Nephron progenitor cell (in vitro differentiated cells): ENCODE measurements around the gene DRC7.
A peak's percentile ranks its signal among the peaks of the same experiment; 100 is the strongest.
"Not testable (repeated sequence)": the region's sequence is repeated elsewhere in the genome, so short reads cannot be mapped to it uniquely, and the experiment has no call there.

ENCODE experiments used
- DNase-seq: peaks from one replicate; pipeline ENCODE4 v3.0.0; 2021
- H3K27ac Mint-ChIP-seq: 2 replicates; pipeline ENCODE4 v1.8.0; 2021; ENCODE audit warnings: mild to moderate bottlenecking, moderate library complexity, mixed read lengths
- H3K27me3 Mint-ChIP-seq: 2 replicates; pipeline ENCODE4 v1.8.0; 2021; ENCODE audit warnings: mild to moderate bottlenecking, low read depth, mixed read lengths; ENCODE audit not compliant: poor library complexity
- H3K36me3 Mint-ChIP-seq: 2 replicates; pipeline ENCODE4 v1.8.0; 2021; ENCODE audit warnings: low read depth, mixed read lengths
- H3K4me1 Mint-ChIP-seq: 2 replicates; pipeline ENCODE4 v1.8.0; 2021; ENCODE audit warnings: mixed read lengths
- H3K4me3 Mint-ChIP-seq: 2 replicates; pipeline ENCODE4 v1.8.0; 2021; ENCODE audit warnings: mild to moderate bottlenecking, moderate library complexity, mixed read lengths
- H3K9me3 Mint-ChIP-seq: 2 replicates; pipeline ENCODE4 v1.8.0; 2021; ENCODE audit warnings: mild to moderate bottlenecking, moderate library complexity, mixed read lengths
- TF ChIP-seq, protein P1 (sequence below): fragments of 200-600 bp; sonication (generic); IDR thresholded peaks from 2 replicates; pipeline ENCODE4 v1.5.0; 2021; ENCODE audit warnings: antibody characterized with exemption

DRC7 gene

DNA sequence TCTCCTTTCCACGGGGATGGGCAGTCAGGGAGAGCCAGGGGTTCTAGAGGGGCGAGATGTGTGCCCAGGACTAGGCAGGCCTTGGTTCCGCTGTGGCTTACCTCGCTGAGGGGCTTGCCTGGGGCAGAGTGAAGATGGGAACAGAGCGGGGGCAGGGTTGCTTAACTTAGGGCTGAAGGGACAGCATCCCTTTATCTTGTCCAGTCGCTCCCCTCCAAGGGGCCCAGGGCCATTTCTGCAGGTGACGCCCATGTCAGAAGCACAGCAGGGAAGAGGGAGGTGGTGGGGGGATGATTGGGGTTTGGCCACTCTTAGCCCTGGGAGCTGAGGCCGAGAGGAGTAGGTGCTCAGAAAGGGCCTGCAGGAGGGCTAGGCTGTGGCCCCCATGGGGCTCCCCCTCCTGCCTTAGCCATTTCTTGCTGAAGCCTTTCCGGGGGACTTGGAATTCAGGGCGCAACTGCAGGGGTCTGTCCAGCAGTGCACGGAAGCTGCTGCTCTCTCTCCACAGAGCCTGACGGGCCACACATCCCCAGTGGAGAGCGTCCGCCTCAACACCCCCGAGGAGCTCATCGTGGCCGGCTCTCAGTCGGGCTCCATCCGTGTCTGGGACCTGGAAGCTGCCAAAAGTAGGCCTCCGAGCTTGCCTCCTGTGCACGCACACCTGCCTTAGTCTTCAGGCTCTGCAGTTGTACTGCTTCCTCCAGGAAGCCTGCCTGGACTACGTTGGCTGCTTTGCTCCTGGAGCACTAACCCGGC, 49.5 kb downstream of the DRC7 start:
- Mint-ChIP-seq H3K4me3 (no peak overlapping the region), H3K4me1 (peaks cover 7% of the 10 kb centered on the region), H3K36me3 (peaks cover 23% of the 10 kb centered on the region), H3K27ac (peak overlapping the region; percentile 81), H3K27me3 (peaks cover 3% of the 10 kb centered on the region), H3K9me3 (no peaks in the 10 kb centered on the region)
- no peak for DNase-seq
- TF ChIP-seq, protein P1, sequence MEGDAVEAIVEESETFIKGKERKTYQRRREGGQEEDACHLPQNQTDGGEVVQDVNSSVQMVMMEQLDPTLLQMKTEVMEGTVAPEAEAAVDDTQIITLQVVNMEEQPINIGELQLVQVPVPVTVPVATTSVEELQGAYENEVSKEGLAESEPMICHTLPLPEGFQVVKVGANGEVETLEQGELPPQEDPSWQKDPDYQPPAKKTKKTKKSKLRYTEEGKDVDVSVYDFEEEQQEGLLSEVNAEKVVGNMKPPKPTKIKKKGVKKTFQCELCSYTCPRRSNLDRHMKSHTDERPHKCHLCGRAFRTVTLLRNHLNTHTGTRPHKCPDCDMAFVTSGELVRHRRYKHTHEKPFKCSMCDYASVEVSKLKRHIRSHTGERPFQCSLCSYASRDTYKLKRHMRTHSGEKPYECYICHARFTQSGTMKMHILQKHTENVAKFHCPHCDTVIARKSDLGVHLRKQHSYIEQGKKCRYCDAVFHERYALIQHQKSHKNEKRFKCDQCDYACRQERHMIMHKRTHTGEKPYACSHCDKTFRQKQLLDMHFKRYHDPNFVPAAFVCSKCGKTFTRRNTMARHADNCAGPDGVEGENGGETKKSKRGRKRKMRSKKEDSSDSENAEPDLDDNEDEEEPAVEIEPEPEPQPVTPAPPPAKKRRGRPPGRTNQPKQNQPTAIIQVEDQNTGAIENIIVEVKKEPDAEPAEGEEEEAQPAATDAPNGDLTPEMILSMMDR, result no peak

DNA sequence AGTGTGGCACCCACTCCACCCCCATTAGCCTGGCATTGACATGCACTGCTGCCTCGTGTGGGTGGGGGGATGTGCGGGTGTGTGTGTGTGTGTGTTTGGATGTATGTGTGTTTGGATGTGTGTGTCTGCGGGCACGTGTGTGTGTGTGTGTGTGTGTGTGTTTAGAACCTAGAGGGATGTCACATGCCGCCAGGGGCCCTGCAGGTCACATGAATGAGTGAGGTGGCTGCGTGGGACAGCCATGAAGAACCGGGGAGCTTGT, 50.0 kb downstream of the DRC7 start:
- peaks cover 3% of the 10 kb centered on the region for H3K27me3 Mint-ChIP-seq
- peaks cover 23% of the 10 kb centered on the region for H3K36me3 Mint-ChIP-seq
- H3K4me1 Mint-ChIP-seq, result peaks cover 7% of the 10 kb centered on the region
- no peak overlapping the region for H3K4me3 Mint-ChIP-seq
- DNase-seq, result no peak
- TF ChIP-seq, protein P1, result no peak
- H3K9me3 Mint-ChIP-seq, result no peaks in the 10 kb centered on the region
- H3K27ac Mint-ChIP-seq, result peak overlapping the region; percentile 58

DNA sequence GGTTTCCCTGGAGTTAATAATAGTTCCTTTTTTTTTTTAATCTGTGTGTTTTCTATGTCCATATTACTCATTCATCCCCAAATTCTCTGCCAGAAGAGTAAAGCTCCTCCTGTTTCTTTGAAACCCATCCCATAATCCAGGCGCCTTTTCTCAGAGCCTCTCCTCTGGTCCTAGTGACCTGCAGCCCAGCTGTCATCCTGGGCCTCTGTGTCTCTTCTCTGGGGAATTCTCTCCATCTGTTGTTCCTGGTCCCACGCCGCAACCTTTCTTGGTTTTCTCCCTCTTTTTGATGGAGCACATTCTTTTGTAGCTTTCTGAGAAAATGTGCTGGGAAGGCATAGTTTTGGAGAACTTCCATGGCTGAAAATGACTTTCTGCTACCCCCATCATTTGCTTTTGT, 51.2 kb downstream of the DRC7 start:
- no peak for DNase-seq
- peaks cover 28% of the 10 kb centered on the region for H3K36me3 Mint-ChIP-seq
- H3K4me3 Mint-ChIP-seq, result no peak overlapping the region
- H3K9me3 Mint-ChIP-seq, result no peaks in the 10 kb centered on the region
- TF ChIP-seq, protein P1, result no peak
- peaks cover 11% of the 10 kb centered on the region for H3K4me1 Mint-ChIP-seq
- no peak overlapping the region for H3K27ac Mint-ChIP-seq
- peaks cover 3% of the 10 kb centered on the region for H3K27me3 Mint-ChIP-seq

DNA sequence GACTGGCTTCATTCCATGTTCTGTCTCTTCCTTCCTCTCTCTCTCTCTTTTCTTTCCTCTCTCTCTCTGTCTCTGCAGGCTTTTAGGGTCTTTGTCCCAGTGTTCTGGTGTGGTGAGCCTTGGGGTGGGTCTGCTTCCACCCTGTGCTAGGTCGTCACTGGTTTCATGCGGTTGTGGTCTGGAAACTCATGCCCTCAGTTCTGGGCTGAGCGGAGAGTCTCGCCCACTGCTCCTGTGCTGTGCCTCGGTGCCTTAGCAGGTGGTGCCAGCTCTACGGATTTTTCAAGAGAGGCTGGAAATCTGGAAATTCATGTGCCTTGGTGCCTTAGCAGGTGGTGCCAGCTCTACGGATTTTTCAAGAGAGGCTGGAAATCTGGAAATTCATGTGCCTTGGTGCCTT, 51.7 kb downstream of the DRC7 start:
- H3K27ac Mint-ChIP-seq, H3K9me3 Mint-ChIP-seq, DNase-seq, H3K27me3 Mint-ChIP-seq, H3K4me3 Mint-ChIP-seq: not testable (repeated sequence)
- peaks cover 12% of the 10 kb centered on the region for H3K4me1 Mint-ChIP-seq
- peaks cover 33% of the 10 kb centered on the region for H3K36me3 Mint-ChIP-seq

DNA sequence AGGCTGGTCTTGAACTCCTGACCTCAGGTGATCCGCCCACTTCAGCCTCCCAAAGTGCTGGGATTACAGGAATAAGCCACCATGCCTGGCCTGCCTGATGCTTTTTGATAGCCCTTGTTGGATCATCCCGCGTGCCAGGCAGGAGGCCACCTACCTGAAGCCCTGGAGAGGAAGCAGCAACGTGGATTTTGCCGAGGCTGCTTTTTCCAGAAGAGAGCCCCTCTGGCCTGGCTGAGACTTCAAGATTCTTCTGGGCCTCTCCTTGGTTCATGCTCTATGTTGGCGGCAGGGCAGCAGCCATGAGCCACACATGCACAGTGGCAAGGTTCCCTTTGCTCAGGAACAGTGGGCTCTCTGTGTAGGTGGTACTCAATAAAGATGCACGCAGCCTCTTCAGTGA, 52.5 kb downstream of the DRC7 start:
- no peak overlapping the region for H3K27ac Mint-ChIP-seq
- TF ChIP-seq, protein P1, result no peak
- H3K4me3 Mint-ChIP-seq, result no peak overlapping the region
- peaks cover 3% of the 10 kb centered on the region for H3K27me3 Mint-ChIP-seq
- no peak for DNase-seq
- peaks cover 34% of the 10 kb centered on the region for H3K36me3 Mint-ChIP-seq
- no peaks in the 10 kb centered on the region for H3K9me3 Mint-ChIP-seq
- H3K4me1 Mint-ChIP-seq, result peaks cover 15% of the 10 kb centered on the region

DNA sequence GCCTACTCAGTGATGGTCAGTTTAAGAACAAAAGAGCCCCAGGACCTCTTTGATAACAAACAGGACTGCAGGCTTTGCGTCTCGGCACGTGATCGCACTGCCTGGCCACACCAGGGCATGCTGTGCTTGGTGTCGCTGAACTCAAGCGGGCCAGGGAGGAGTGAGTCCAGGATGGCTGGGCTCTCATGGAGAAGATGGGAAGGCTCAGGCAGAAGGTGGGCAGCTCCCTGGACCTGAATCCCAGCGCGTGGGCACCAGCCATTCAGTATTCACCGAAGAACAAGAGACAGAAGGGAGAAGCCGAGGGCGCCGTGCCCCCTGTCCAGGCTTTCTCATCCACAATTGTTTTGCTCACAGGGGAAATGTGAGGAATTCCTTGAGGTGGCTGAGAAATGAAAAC, 52.9 kb downstream of the DRC7 start:
- TF ChIP-seq, protein P1, result no peak
- peaks cover 34% of the 10 kb centered on the region for H3K36me3 Mint-ChIP-seq
- peaks cover 3% of the 10 kb centered on the region for H3K27me3 Mint-ChIP-seq
- no peak overlapping the region for H3K4me3 Mint-ChIP-seq
- peaks cover 15% of the 10 kb centered on the region for H3K4me1 Mint-ChIP-seq
- DNase-seq, result no peak
- H3K27ac Mint-ChIP-seq, result no peak overlapping the region
- no peaks in the 10 kb centered on the region for H3K9me3 Mint-ChIP-seq
